A673 (cell line): ENCODE measurements around the gene CASZ1. TPM values are rescaled to one million over a fixed set of nuclear protein-coding genes. Genes with fewer than 3 reads are reported as not detected.

Source experiments
- BruUV-seq: library from RNA; stranded (reverse); fragments of 400-500 nt; replicated peaks from 2 replicates; lab custom pipeline; 2021; lab: Mats Ljungman, UMichigan
- CTCF ChIA-PET: fragments of 300-600 bp; sonication (Branson Sonifier 250); formaldehyde crosslinking; loops from one replicate; lab custom pipeline; 2022; ENCODE audit warnings: antibody characterized with exemption; lab: Charles Lee
- POLR2A ChIA-PET: fragments of 300-600 bp; sonication (Branson Sonifier 250); formaldehyde crosslinking; loops from one replicate; lab custom pipeline; 2022; ENCODE audit warnings: antibody characterized with exemption; ENCODE audit not compliant: low non-redundant PET; lab: Charles Lee
- DNase-seq: peaks from one replicate; pipeline ENCODE4 v3.0.0-alpha.2; 2015; ENCODE audit warnings: low spot score
- H3K27ac ChIP-seq: fragments of 200-600 bp; sonication (generic); 2 replicates; pipeline ENCODE4 v1.5.1; 2016; ENCODE audit warnings: mixed run types, low read depth, mild to moderate bottlenecking, mixed read lengths, antibody characterized with exemption, low read length; ENCODE audit not compliant: poor library complexity, severe bottlenecking
- H3K27me3 ChIP-seq: fragments of 200-600 bp; sonication (generic); replicated peaks from 2 replicates; pipeline ENCODE4 v1.6.1; 2017; ENCODE audit warnings: mixed run types, low read depth, mild to moderate bottlenecking, mixed read lengths, antibody characterized with exemption, low read length; ENCODE audit not compliant: insufficient read depth, poor library complexity
- H3K36me3 ChIP-seq: fragments of 200-600 bp; sonication (generic); 2 replicates; pipeline ENCODE4 v1.6.1; 2016; ENCODE audit warnings: mixed run types, mild to moderate bottlenecking, mixed read lengths, antibody characterized with exemption, low read length; ENCODE audit not compliant: insufficient read depth, poor library complexity, severe bottlenecking
- H3K4me1 ChIP-seq: fragments of 200-600 bp; sonication (generic); 2 replicates; pipeline ENCODE4 v1.6.1; 2017; ENCODE audit warnings: mixed run types, mild to moderate bottlenecking, mixed read lengths, antibody characterized with exemption, low read length; ENCODE audit not compliant: insufficient read depth, poor library complexity, severe bottlenecking
- H3K4me3 ChIP-seq: fragments of 200-600 bp; sonication (generic); 2 replicates; pipeline ENCODE4 v1.5.1; 2016; ENCODE audit warnings: low read depth, mixed run types, mild to moderate bottlenecking, mixed read lengths, low read length; ENCODE audit not compliant: poor library complexity, severe bottlenecking
- H3K9me3 ChIP-seq: fragments of 200-600 bp; sonication (generic); 2 replicates; pipeline ENCODE4 v1.6.1; 2016; ENCODE audit warnings: mixed run types, low read depth, mild to moderate bottlenecking, mixed read lengths, antibody characterized with exemption, low read length; ENCODE audit not compliant: poor library complexity, severe bottlenecking
- EZH2 ChIP-seq: fragments of 200-600 bp; sonication (generic); IDR thresholded peaks from 2 replicates; pipeline ENCODE4 v1.6.1; 2017; ENCODE audit warnings: borderline replicate concordance, low read depth, mild to moderate bottlenecking, mixed read lengths, antibody characterized with exemption, low read length; ENCODE audit not compliant: poor library complexity, severe bottlenecking
- intact Hi-C: fragments of 100-400 bp; cut with micrococcal nuclease; formaldehyde crosslinking; loops from one replicate; pipeline ENCODE4 v1.10.0; 2022; ENCODE audit not compliant: unreplicated experiment
- total RNA-seq: library from RNA; stranded (reverse); gene quantifications from 2 replicates; pipeline ENCODE4 v1.2.3, GENCODE V29; 2021
- TF ChIP-seq, protein P1 (sequence below): fragments of 300-800, 200-600 bp; sonication (generic); conservative IDR thresholded peaks from 2 replicates; pipeline ENCODE4 v1.5.1; 2017; ENCODE audit warnings: low read depth, mild to moderate bottlenecking, antibody characterized with exemption, low read length, moderate library complexity, mixed read lengths

CASZ1 gene
- total RNA-seq, 1 experiment from 2014 or later: 1.9 TPM

- Histone ChIP-seq H3K4me1 (peaks cover 20% of the 10 kb centered on the region), H3K9me3 (no peaks in the 10 kb centered on the region), H3K4me3 (no peak overlapping the region), H3K27me3 (no peaks in the 10 kb centered on the region), H3K36me3 (no peaks in the 10 kb centered on the region), H3K27ac (peak overlapping the region; percentile 78)
- BruUV-seq: no TSS peak
- TF ChIP-seq EZH2: no peak
- TF ChIP-seq, protein P1, sequence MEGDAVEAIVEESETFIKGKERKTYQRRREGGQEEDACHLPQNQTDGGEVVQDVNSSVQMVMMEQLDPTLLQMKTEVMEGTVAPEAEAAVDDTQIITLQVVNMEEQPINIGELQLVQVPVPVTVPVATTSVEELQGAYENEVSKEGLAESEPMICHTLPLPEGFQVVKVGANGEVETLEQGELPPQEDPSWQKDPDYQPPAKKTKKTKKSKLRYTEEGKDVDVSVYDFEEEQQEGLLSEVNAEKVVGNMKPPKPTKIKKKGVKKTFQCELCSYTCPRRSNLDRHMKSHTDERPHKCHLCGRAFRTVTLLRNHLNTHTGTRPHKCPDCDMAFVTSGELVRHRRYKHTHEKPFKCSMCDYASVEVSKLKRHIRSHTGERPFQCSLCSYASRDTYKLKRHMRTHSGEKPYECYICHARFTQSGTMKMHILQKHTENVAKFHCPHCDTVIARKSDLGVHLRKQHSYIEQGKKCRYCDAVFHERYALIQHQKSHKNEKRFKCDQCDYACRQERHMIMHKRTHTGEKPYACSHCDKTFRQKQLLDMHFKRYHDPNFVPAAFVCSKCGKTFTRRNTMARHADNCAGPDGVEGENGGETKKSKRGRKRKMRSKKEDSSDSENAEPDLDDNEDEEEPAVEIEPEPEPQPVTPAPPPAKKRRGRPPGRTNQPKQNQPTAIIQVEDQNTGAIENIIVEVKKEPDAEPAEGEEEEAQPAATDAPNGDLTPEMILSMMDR: no peak
- DNase-seq: no peak
- ChIA-PET CTCF (no interaction called here), POLR2A (no interaction called here)
- intact Hi-C loops: no loop called here
Observed at GRCh38 chr1:10615932-10616671, 180.3 kb downstream of the CASZ1 start.

DNA sequence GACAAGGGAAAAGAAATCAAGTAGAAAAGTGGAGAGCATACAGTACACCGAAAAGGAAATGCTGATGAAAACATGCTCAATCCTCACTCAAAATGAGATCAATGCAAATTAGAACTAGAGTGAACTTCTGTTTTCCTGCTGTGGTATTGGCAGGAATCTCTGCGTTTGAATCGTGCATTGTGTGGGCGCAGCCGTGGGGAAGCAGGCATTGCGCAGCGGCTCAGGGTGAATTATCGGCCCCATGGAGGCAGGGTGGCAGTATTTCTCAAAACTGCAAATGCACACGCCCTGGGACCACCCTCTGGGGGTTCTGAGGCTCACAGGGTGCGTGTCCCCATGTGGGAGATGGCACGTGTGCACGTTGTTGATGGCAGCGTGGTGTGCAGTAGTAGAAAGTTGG, 181.1 kb downstream of the CASZ1 start:
- no TSS peak for BruUV-seq
- no peaks in the 10 kb centered on the region for H3K36me3 ChIP-seq
- intact Hi-C loops: no loop called here
- POLR2A ChIA-PET: no interaction called here
- H3K27me3 ChIP-seq: no peaks in the 10 kb centered on the region
- no peak for TF ChIP-seq EZH2
- TF ChIP-seq, protein P1: no peak; the same call in 1 of the 2 replicates
- DNase-seq: peak; percentile 70
- H3K9me3 ChIP-seq: no peaks in the 10 kb centered on the region
- peaks cover 20% of the 10 kb centered on the region for H3K4me1 ChIP-seq
- H3K27ac ChIP-seq: peak overlapping the region; percentile 78
- CTCF ChIA-PET: no interaction called here
- H3K4me3 ChIP-seq: no peak overlapping the region

DNA sequence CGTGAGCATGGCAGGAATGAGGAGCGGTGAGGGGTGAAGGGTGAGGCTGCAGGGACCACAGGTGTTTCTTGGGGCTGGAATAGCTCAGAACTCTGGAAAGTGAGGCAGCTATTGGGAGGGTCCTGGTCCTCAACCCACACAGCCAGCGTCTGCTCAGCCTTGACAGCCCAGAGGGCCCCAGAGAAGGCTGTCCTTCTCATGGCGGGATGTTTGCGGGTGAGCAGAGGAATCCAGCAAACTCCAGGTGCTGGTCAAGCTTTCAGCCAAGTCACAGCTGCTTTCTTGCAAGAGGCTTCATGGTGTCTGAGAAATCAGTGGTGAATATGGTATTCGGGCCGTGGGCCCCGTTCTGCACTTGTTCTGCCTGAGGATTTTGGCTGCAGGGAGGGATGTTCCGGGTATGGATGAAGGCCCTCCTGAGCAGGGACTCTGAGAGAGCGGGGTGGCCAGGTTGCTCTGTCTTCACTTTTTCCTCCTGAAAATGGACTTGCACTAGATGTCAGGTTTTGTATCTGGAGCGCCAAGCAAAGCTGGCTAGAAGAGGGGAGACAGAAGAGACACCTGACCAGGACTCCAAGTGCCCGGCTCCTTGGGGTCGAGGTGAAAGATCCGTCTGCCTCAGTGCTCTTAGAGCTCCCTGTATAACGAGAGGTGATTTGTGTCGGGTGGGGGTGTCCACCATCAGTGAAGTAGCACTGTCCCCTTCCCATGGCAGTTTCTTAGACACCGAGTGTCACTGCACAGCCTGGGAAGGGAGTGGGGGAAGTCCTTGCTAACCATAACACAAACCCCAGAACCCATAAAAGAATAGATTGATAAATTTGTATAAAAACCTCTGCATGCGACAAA, 181.8 kb downstream of the CASZ1 start:
- H3K9me3 ChIP-seq: no peaks in the 10 kb centered on the region
- H3K27me3 ChIP-seq: no peaks in the 10 kb centered on the region
- no TSS peak for BruUV-seq
- ChIA-PET POLR2A (no interaction called here), CTCF (no interaction called here)
- H3K4me1 ChIP-seq: peaks cover 20% of the 10 kb centered on the region
- DNase-seq: no peak
- H3K36me3 ChIP-seq: no peaks in the 10 kb centered on the region
- no peak for TF ChIP-seq EZH2
- TF ChIP-seq, protein P1: no peak
- intact Hi-C loops: no loop called here
- H3K4me3 ChIP-seq: no peak overlapping the region
- peak overlapping the region; percentile 78 for H3K27ac ChIP-seq
